ENCODE data around the gene KIAA1958.

- TF ChIP-seq, protein P1, sequence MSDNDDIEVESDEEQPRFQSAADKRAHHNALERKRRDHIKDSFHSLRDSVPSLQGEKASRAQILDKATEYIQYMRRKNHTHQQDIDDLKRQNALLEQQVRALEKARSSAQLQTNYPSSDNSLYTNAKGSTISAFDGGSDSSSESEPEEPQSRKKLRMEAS (IDR thresholded peaks at IDR 0.05): no peak
- no peak for TF ChIP-seq TCF12 (IDR thresholded peaks at IDR 0.05; ENCODE audit: low read depth)
- TF ChIP-seq FOXM1 (IDR thresholded peaks at IDR 0.05; ENCODE audit: borderline replicate concordance, low read depth): no peak
- no peak for TF ChIP-seq EP300 (IDR thresholded peaks at IDR 0.05; ENCODE audit: borderline replicate concordance)
- TF ChIP-seq YY1 (IDR thresholded peaks at IDR 0.05; ENCODE audit: low read depth): no peak
- TF ChIP-seq, protein P2, sequence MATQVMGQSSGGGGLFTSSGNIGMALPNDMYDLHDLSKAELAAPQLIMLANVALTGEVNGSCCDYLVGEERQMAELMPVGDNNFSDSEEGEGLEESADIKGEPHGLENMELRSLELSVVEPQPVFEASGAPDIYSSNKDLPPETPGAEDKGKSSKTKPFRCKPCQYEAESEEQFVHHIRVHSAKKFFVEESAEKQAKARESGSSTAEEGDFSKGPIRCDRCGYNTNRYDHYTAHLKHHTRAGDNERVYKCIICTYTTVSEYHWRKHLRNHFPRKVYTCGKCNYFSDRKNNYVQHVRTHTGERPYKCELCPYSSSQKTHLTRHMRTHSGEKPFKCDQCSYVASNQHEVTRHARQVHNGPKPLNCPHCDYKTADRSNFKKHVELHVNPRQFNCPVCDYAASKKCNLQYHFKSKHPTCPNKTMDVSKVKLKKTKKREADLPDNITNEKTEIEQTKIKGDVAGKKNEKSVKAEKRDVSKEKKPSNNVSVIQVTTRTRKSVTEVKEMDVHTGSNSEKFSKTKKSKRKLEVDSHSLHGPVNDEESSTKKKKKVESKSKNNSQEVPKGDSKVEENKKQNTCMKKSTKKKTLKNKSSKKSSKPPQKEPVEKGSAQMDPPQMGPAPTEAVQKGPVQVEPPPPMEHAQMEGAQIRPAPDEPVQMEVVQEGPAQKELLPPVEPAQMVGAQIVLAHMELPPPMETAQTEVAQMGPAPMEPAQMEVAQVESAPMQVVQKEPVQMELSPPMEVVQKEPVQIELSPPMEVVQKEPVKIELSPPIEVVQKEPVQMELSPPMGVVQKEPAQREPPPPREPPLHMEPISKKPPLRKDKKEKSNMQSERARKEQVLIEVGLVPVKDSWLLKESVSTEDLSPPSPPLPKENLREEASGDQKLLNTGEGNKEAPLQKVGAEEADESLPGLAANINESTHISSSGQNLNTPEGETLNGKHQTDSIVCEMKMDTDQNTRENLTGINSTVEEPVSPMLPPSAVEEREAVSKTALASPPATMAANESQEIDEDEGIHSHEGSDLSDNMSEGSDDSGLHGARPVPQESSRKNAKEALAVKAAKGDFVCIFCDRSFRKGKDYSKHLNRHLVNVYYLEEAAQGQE (IDR thresholded peaks at IDR 0.05; ENCODE audit: low read depth): no peak
- TF ChIP-seq RAD21 (IDR thresholded peaks at IDR 0.05; ENCODE audit: low read depth): no peak
Observed at GRCh38 chr9:112496074-112496722, 9.6 kb downstream of the KIAA1958 start.

Data from Ishikawa (cell line).